HG03135 (cell line): ENCODE results near the gene UTP4.
"Not testable (repeated sequence)": the region's sequence is repeated elsewhere in the genome, so short reads cannot be mapped to it uniquely, and the experiment has no call there.

ENCODE experiments used
- ATAC-seq: cut with Tn5 transposase; IDR thresholded peaks from one replicate; pipeline ENCODE4 v1.9.1; 2021; ENCODE audit warnings: mild to moderate bottlenecking, moderate library complexity; ENCODE audit not compliant: unreplicated experiment

UTP4 gene

DNA sequence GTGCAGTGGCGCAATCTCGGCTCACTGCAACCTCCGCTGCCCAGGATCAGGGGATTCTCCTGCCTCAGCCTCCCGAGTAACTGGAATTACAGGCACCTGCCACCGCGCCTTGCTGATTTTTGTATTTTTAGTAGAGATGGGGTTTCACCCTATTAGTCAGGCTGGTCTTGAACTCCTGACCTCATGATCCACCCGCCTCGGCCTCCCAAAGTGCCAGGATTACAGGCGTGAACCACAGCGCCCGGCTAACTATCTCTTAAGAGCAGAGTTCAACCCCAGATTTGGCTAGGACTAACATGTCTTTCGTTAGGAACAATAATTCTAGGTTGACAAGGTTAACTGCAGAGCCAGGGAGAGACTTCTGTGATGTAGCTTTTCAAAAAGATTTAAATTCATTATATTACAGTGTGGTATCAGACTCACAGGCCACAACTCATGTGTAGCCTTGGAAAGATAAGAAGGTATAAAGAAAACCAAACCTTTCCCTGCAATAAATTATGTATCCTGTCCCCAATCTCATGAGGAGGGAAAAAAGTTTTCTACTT is 4.4 kb upstream of the UTP4 start:
- ATAC-seq = no peak

DNA sequence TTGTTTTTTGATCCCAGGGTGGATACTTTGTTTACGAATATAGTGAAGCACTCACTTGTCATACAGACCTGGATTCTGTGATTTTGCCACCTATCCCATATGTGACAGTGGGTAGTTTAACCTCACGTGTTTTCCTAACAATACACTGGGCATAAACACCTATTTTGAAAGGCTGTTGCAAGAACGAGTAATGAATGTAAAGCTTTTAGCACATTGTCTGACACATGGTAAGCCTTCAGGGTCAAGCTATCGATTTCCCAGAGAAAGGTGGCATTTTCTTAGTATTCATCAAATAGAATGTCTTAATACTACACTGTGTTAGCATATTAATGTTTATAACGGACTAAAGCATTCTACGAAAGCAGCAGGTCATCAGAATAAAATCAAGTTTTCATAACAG is 2.0 kb upstream of the UTP4 start:
- no peak for ATAC-seq

DNA sequence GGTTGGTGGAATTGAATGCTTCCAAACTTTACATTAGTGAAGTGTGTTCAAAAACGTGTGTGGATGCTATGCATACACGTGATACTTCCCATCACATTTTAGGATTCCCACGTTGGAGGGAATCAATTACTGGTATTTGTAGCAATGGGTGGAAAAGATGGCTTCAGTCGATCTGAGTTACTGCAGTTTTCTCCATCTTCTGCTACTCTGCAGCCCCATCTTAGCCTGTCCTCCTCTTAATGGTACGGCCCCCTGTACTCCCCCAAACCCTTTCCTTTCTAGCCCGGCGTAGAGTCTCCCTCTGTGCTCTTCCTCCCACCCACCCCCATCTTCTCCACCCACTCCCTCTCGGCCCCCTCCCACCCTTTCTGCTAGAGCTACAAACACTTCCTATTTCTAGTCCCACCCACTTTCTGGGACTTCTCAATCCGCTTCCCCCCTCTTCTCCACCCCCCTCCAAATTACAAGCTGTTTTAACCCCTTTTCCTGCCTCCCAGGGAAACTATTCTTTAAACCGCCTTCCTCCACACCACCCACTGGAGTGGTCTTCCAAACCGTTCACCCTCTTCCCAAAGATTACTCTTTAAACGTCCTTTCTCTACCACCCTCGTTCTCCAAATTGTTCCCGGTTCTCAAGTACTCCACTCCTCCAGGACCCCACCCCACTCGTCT is 1.1 kb upstream of the UTP4 start:
- ATAC-seq = no peak

DNA sequence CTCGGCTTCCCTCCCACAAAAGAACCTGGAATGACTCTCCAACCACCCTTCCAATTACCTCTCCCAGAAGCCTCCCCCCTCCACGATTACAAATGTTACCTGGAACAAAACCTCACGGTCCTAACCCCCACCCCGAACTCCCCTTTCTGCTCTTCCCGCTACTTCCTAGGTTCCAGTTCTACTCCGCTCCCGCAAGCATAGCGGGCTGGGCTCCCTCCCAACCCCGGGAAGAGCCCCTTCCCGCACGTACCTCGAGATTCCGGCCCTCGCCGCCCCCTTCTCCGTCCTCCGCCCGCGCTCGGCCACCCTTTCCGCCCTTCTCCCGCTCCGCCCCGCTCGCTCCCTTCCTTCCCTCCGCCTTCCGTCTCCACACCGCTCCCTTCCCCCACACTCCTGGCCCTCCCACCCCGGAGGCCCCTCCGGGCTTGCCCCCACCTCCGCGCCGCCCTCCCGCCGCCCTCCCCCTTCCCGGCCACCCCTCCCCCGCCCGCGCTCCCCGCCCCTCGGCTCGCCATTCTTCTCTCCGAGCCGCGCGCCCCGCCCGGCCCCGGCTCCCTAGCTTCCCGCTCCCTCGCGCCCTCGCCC is 518 bp upstream of the UTP4 start:
- ATAC-seq = peak; percentile 47

DNA sequence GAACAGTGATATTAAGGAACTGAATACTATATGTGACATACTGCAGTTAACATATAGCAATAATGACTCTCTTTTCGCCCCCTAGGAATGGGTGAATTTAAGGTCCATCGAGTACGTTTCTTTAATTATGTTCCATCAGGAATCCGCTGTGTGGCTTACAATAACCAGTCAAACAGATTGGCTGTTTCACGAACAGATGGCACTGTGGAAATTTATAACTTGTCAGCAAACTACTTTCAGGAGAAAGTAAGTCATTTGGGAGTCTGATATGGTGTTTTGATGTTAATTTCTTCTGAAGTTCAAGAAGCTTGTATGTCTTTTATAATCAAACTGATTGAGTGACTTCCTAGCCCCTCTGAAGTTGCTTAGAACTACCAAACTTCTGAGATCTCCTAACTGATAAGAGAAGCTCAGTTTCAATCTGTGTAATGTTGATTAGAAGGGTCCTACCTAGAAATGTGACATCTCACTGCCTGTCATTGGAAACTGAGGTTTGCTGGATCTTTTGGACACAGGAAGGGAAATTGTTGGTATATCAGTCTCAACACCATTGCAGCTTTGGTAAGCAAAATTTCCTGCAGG is 1.0 kb downstream of the UTP4 start:
- no peak for ATAC-seq

DNA sequence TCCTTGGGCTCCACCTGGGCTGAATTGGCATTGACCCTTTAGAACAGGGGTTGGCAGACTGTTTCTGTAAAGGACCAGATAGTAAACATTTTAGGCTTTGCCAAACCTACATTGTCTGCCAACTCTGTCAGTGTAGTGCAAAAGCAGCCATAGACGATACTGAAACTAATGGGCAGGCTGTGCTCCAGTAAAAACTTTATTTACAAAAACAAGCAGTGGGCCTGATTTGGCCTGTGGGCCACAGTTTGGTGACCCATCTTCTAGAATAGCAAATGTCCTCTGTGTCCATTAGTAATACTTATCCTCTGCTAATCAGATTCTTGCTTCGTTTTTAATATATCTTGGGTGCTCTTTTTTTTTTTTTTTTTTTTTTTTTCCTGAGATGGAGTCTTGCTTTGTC is 6.2 kb downstream of the UTP4 start:
- ATAC-seq = no peak

DNA sequence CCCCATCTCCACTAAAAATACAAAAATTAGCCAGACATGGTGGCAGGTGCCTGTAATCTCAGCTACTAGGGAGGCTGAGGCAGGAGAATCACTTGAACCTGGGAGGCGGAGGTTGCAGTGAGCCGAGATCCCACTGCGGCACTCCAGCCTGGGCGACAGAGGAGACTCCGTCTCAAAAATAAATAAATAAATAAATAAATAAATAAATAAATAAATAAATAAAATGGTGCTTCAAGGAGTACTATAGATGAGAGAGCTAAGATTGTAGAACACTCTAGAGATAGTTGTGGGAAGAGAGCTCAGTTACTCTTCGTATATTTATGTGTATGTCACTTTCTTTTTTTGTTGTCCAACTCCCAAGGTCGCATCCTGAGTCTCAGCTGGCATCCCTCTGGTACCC is 7.0 kb downstream of the UTP4 start:
- not testable (repeated sequence) for ATAC-seq

DNA sequence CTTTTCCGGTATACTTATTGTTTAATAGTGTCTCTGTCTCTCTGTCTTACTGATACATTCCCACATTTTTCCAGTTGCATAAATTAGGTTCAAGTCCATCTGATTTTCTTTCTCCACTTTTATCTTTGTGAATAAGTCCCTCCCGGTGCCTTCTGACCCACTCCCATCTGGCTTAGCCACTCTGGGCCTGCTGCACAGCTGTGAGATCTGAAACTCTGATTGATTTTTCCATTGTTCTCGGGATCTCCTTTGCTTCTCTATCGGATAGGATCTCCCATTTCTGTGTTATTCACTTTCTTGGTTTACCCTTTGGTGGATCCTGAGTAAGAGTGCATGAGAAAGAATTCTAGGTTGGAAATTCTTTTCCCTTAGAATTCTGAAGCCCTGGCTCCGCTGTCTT is 8.6 kb downstream of the UTP4 start:
- no peak for ATAC-seq

DNA sequence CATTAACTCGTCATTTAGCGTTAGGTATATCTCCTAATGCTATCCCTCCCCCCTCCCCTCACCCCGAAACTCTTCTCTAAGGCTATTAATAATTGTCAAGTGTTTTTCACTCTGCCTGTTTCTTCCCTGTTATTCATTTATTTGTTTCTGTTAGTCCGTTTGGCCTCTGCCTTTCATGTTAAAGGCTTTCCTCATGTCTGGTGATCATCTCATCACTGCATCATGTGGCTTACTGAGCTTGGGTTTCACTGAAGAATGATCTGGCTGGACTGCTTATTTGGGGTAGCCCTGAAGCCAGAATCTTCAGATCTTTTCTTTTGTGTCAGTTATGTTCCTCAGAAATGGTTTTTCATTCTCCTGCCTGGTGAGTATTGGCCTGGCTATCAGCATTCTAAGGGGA is 9.5 kb downstream of the UTP4 start:
- no peak for ATAC-seq

DNA sequence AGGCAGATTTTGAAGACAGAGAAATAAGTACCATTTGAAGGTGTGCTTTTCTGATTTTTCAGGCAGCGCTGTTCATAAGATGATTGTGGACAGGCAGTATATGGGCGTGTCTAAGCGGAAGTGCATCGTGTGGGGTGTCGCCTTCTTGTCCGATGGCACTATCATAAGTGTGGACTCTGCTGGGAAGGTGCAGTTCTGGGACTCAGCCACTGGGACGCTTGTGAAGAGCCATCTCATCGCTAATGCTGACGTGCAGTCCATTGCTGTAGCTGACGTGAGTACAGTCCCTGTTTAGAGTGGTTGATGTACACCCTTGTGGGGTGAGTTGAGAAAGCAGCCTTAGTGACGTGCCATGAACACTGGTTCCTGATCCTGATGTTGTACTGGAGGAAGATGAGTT is 10.7 kb downstream of the UTP4 start:
- no peak for ATAC-seq

DNA sequence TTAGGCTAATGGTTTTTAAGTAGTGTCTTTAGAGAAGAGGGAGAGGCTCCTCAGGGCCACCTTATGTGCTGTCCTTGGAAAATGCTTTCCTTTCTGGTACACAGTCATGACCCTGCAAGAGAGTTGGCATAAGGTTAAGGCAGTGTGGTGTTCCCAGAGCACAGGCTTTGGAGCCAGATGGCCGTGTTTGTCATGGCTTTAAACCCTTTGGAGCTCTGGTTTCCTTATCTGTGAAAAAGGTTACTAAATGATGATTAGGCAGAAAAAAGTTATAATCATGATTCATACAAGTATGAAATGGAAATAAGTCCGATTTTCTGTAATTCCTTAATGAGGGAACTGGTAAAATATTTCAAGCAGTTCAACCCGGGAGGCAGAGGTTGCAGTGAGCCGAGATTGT is 13.2 kb downstream of the UTP4 start:
- no peak for ATAC-seq

DNA sequence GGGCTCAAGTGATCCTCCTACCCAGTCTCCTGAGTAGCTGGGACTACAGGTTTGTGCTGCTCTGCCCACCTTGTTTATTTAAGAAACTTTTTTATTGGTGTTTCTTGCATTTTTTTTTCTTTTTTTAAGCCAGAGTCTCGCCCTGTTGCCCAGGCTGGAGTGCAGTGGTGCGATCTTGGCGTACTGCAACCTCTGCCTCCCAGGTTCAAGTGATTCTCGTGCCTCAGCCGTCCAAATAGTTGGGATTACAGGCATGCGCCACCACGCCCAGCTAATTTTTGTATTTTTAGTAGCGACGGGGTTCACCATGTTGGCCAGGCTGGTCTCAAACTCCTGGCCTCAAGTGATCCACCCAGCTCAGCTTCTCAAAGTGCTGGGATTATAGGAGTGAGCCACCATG is 17.2 kb downstream of the UTP4 start:
- not testable (repeated sequence) for ATAC-seq

DNA sequence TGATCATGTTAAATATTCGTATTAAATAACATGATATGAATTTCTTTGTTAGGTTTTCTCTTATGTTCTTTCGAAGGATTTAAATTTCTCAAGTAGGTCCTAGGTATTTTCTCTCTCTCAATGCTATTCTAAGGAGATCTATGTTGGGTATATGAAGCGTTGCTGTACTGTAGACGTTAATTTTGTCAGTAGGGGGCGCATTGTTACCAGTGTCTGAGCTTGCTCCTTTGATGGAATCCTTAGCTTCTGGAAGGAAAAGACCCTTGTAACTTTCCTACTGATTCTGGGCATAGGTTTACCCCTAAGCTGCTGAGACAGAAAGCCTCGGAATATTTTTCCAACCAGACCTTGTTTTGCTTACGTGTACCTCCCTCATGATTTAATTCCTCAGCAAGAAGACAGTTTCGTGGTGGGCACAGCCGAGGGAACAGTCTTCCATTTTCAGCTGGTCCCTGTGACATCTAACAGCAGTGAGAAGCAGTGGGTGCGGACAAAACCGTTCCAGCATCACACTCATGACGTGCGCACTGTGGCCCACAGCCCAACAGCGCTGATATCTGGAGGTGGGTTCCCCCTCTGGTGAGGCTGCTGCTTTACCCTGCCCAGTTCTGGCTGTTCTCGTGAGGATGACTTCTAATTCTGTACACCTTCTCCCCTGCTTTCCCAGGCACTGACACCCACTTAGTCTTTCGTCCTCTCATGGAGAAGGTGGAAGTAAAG is 17.9 kb downstream of the UTP4 start:
- no peak for ATAC-seq

DNA sequence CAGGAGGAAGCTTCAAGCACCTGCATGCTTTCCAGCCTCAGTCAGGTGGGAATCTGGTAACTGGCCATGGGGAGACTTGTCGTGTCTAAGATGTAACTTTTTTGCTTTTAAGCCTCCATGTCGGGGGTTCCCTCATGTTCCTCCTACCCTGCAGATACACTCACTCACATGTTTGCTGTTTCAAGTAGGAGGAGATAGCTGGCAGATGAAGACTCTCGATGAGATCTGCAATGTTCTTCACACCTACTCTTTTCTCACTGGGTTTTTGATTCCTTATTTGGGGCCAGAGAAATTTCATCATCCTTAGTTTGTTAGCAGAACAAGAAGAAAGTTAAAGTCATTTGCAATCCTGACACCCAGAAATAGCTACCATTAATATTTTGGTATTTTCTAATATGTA is 24.7 kb downstream of the UTP4 start:
- ATAC-seq = no peak

DNA sequence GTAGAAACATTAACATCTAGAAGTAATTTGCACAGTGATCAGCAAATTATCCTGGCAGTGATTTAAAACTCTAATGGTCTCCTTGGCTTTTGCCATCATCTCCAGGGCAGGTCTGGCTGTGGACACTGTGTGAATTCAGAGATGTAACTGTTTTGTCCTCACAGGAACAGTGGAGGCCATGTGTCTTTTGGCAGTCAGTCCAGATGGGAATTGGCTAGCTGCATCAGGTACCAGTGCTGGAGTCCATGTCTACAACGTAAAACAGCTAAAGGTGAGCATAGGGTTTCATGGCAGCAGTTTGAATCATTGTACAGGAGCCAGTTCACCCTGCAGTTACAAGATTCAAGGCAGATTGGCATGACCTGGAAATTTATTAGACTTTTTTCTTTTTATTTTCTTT is 27.7 kb downstream of the UTP4 start:
- ATAC-seq = no peak

DNA sequence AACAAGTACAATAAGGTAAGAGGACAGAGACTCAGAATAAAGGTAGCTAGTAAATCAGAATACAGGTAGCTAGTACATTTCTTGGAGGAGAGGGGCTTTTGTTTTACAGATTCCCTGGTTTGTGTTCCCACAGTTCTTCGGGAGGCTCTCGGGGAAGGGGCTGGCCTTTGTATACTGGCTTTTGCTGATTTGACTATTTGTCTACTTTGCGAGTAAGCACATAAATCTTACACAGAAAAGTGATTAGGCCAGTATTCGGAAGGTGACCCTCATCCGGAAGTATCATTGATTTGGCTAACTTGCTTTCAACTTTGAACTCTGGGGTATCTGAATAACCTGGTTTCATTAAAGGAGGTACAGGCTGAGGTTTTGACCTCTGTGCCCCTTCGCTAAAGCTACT is 33.1 kb downstream of the UTP4 start:
- no peak for ATAC-seq

DNA sequence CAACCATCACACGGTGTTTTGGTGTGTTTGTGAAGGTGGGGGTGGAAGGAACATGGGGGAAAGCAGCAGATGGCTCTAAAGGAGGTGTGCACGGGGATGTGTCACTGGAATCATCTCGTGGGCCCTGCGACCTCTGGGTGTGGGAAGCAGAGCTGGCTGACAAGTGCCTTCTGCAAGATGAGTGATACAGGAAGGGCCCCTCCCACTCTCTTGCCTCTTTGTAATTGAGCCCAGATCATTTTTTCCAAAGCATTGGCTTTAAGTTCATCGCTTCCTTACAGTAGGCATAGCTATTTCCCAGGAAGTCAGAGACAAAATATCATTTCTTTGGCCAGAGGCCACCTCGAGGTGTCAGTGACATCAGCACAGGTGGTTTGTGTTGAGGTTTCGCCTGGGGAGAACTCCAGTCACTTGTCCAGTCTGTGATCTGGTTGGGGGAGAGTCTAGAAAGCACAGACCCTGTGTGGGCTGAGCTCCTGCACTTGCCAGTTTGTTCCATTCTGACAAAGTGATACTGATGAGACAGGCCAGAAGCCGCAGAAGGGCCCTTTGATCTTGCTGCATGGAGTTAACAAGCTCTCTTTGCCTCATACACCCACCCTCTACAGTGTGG is 33.9 kb downstream of the UTP4 start:
- ATAC-seq = no peak

DNA sequence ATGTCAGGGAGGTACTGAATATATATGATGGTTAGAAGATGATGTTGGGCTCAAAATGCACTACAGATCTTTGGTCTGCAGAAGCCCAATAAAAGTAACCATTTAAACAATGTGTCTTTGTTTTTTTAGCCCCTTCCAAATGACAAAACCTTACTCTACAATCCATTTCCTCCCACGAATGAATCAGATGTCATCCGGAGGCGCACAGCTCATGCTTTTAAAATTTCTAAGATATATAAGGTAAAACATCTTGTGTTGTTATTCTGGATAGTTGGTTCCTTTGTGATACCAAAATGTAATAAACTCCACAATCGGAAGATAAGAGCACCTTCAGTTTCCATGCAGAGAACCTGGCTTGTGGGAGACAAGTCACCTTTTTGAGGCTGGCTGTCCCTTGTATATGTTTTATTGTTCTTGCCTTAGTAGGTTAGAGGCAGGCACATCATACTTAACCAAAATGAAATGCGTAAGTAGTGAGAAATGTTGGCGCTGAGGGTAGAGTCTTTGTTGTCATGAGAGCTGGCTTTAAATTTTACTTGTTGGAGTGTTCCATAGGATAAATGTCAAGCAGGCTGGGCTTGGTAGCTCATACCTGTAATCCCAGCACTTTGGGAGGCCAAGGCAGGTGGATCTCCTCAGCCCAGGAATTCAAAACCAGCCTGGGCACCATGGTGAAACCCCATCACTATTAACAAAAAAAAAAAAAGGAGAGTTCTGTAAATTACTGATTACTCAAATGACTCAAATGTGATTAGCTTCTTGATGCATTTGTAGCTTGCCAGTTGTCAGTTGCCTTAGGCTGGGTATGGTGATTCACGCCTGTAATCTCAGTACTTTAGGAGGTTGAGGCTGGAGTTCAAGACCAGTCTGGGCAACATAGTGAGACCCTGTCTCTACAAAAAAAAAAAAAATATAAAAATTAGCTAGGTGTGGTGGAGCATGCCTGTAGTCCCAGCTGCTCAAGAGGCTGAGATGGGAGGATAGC is 34.8 kb downstream of the UTP4 start:
- ATAC-seq = no peak

DNA sequence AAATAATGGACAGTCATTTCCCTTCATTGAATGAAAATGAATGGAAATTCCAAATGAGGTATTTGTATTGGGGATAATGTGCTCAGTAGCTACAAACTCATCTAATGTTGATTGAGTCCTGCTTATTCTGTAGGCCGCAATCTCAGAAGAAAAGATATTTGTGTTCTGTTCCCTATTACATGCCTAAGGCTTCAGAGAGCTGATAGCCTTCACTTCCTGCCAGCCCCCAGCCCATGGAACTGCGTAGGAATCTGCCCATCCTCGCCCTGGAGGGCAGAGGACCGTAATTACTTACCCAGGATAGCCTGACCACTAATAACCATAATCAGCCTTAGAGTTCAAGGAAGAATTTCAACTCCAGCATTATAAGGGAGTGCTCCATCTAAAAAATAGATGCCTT is 36.6 kb downstream of the UTP4 start:
- ATAC-seq = no peak
